ENCODE results near the gene TBC1D9.

TBC1D9 gene

GRCh38 chr4:140769209-140769608 is 13.0 kb upstream of the TBC1D9 start:
- Histone ChIP-seq H3K36me3 (ENCODE audit: insufficient read depth, low read length) (no peaks in the 10 kb centered on the region), H3K4me1 (ENCODE audit: insufficient read depth, low read length, poor library complexity, severe bottlenecking) (no peaks in the 10 kb centered on the region), H3K79me2 (ENCODE audit: insufficient read depth, low read length) (no peaks in the 10 kb centered on the region), H4K20me1 (ENCODE audit: insufficient read depth, low read length, poor library complexity, severe bottlenecking) (no peaks in the 10 kb centered on the region), H2AFZ (ENCODE audit: low read length) (no peak overlapping the region), H3K4me2 (ENCODE audit: low read depth, low read length, poor library complexity, severe bottlenecking) (no peak overlapping the region), H3K4me3 (ENCODE audit: low read length, poor library complexity, severe bottlenecking) (no peak overlapping the region), H3K9me2 (replicated peaks; ENCODE audit: low read depth, low read length) (no peaks in the 10 kb centered on the region), H3K9ac (ENCODE audit: low read depth, low read length, poor library complexity, severe bottlenecking) (no peak overlapping the region), H3F3A (ENCODE audit: low read depth) (no peaks in the 10 kb centered on the region), H3K27me3 (ENCODE audit: insufficient read depth, low read length, poor library complexity, severe bottlenecking) (no peaks in the 10 kb centered on the region), H3K9me3 (ENCODE audit: insufficient read depth, low read depth, low read length) (no peaks in the 10 kb centered on the region)
- TF ChIP-seq, protein P1, sequence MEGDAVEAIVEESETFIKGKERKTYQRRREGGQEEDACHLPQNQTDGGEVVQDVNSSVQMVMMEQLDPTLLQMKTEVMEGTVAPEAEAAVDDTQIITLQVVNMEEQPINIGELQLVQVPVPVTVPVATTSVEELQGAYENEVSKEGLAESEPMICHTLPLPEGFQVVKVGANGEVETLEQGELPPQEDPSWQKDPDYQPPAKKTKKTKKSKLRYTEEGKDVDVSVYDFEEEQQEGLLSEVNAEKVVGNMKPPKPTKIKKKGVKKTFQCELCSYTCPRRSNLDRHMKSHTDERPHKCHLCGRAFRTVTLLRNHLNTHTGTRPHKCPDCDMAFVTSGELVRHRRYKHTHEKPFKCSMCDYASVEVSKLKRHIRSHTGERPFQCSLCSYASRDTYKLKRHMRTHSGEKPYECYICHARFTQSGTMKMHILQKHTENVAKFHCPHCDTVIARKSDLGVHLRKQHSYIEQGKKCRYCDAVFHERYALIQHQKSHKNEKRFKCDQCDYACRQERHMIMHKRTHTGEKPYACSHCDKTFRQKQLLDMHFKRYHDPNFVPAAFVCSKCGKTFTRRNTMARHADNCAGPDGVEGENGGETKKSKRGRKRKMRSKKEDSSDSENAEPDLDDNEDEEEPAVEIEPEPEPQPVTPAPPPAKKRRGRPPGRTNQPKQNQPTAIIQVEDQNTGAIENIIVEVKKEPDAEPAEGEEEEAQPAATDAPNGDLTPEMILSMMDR (conservative IDR thresholded peaks at IDR 0.05; ENCODE audit: low read length): no peak
- no peak for TF ChIP-seq EZH2phosphoT487 (IDR thresholded peaks at IDR 0.05; ENCODE audit: borderline replicate concordance)

- no peaks in the 10 kb centered on the region for H3K79me2 ChIP-seq (ENCODE audit: insufficient read depth, low read length)
- no peaks in the 10 kb centered on the region for H3K9me2 ChIP-seq (replicated peaks; ENCODE audit: low read depth, low read length)
- no peak overlapping the region for H3K4me3 ChIP-seq (ENCODE audit: low read length, poor library complexity, severe bottlenecking)
- no peaks in the 10 kb centered on the region for H4K20me1 ChIP-seq (ENCODE audit: insufficient read depth, low read length, poor library complexity, severe bottlenecking)
- no peak overlapping the region for H2AFZ ChIP-seq (ENCODE audit: low read length)
- H3K36me3 ChIP-seq (ENCODE audit: insufficient read depth, low read length): no peaks in the 10 kb centered on the region
- H3K9me3 ChIP-seq (ENCODE audit: insufficient read depth, low read depth, low read length): no peaks in the 10 kb centered on the region
- H3K9ac ChIP-seq (ENCODE audit: low read depth, low read length, poor library complexity, severe bottlenecking): no peak overlapping the region
- TF ChIP-seq EZH2phosphoT487 (IDR thresholded peaks at IDR 0.05; ENCODE audit: borderline replicate concordance): no peak
- TF ChIP-seq, protein P1 (conservative IDR thresholded peaks at IDR 0.05; ENCODE audit: low read length): no peak
- H3K4me1 ChIP-seq (ENCODE audit: insufficient read depth, low read length, poor library complexity, severe bottlenecking): no peaks in the 10 kb centered on the region
- no peak overlapping the region for H3K4me2 ChIP-seq (ENCODE audit: low read depth, low read length, poor library complexity, severe bottlenecking)
- no peaks in the 10 kb centered on the region for H3K27me3 ChIP-seq (ENCODE audit: insufficient read depth, low read length, poor library complexity, severe bottlenecking)
- no peaks in the 10 kb centered on the region for H3F3A ChIP-seq (ENCODE audit: low read depth)
Measured at GRCh38 chr4:140764785-140765392, 8.7 kb upstream of the TBC1D9 start.

DNA sequence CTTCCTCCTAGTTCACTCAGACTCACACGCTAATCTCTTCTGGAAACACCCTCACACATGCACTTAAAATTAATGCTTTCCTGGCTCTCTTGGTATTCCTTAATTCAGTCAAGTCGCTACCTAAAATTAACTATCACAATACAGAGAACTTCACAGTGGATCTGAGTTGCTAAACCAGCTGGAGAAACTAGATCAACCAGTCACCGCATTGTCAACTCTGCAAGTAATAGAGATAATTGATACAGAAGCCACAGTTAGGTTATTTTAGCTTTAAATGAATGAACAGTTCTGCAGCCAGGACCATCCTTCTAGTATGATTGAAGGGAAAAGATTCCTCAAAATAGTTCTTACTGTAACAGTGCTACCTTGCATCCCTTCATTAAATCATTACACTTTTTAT is 6.0 kb upstream of the TBC1D9 start:
- TF ChIP-seq, protein P1 (conservative IDR thresholded peaks at IDR 0.05; ENCODE audit: low read length): no peak
- TF ChIP-seq EZH2phosphoT487 (IDR thresholded peaks at IDR 0.05; ENCODE audit: borderline replicate concordance): no peak

More for the DNA sequence above, 6.0 kb upstream of the TBC1D9 start:
- Histone ChIP-seq H3K9me3 (ENCODE audit: insufficient read depth, low read depth, low read length) (no peaks in the 10 kb centered on the region), H3K4me2 (ENCODE audit: low read depth, low read length, poor library complexity, severe bottlenecking) (no peak overlapping the region), H2AFZ (ENCODE audit: low read length) (no peak overlapping the region), H4K20me1 (ENCODE audit: insufficient read depth, low read length, poor library complexity, severe bottlenecking) (no peaks in the 10 kb centered on the region), H3K79me2 (ENCODE audit: insufficient read depth, low read length) (no peaks in the 10 kb centered on the region), H3K9me2 (replicated peaks; ENCODE audit: low read depth, low read length) (no peaks in the 10 kb centered on the region), H3K36me3 (ENCODE audit: insufficient read depth, low read length) (no peaks in the 10 kb centered on the region), H3F3A (ENCODE audit: low read depth) (0 out of 2 replicates have a peak, but pooled peaks cover 4% of the 10 kb centered on the region), H3K27me3 (ENCODE audit: insufficient read depth, low read length, poor library complexity, severe bottlenecking) (no peaks in the 10 kb centered on the region), H3K4me1 (ENCODE audit: insufficient read depth, low read length, poor library complexity, severe bottlenecking) (peaks cover 4% of the 10 kb centered on the region), H3K4me3 (ENCODE audit: low read length, poor library complexity, severe bottlenecking) (no peak overlapping the region), H3K9ac (ENCODE audit: low read depth, low read length, poor library complexity, severe bottlenecking) (no peak overlapping the region)

Data from Loucy (cell line).